HEK293 (cell line): ENCODE measurements around the gene MPV17.
A peak's percentile ranks its signal among the peaks of the same experiment; 100 is the strongest.

Experiments used
- CTCF ChIA-PET: fragments of 350-600 bp; formaldehyde crosslinking; extraction: SDS; loops from one replicate; lab custom pipeline; 2021; ENCODE audit warnings: antibody characterized with exemption; lab: Yijun Ruan, JAX
- POLR2A ChIA-PET: fragments of 300-600 bp; formaldehyde crosslinking; extraction: SDS; loops from one replicate; lab custom pipeline; 2020; ENCODE audit warnings: antibody characterized with exemption, inconsistent platforms; lab: Yijun Ruan, JAX
- H3K27ac ChIP-seq: fragments of 200-500 bp; sonication (Bioruptor generic); 2 replicates; pipeline ENCODE4 v1.5.1; 2014; ENCODE audit warnings: low read depth, low read length, control low read depth, inconsistent platforms; ENCODE audit errors: extremely low read depth
- H3K36me3 ChIP-seq, 2 experiments: fragments of 200-500 bp in 1 of 2; sonication (Bioruptor generic) in 1 of 2; 1 replicate in 1 of 2; 2 replicates in 1 of 2; pipeline ENCODE4 v1.5.1; 2014 to 2017; ENCODE audit warnings: inconsistent platforms in 2 of 2, low read length in 2 of 2; ENCODE audit not compliant: control insufficient read depth in 2 of 2, insufficient read depth in 1 of 2
- H3K4me1 ChIP-seq: fragments of 200-500 bp; sonication (Bioruptor generic); 2 replicates; pipeline ENCODE4 v1.5.1; 2014; ENCODE audit warnings: mild to moderate bottlenecking, low read length, inconsistent platforms; ENCODE audit not compliant: control insufficient read depth, insufficient read depth
- H3K4me3 ChIP-seq: 2 replicates; pipeline ENCODE4 v1.5.1; 2011; ENCODE audit warnings: low read depth, mild to moderate bottlenecking, control low read depth, low read length, moderate library complexity
- H3K9me3 ChIP-seq: fragments of 200-500 bp; sonication (Bioruptor generic); 2 replicates; pipeline ENCODE4 v1.5.1; 2014; ENCODE audit warnings: low read depth, low read length, inconsistent platforms; ENCODE audit not compliant: control insufficient read depth, insufficient read depth
- GLIS2 ChIP-seq: fragments of 450-650 bp; formaldehyde crosslinking; IDR thresholded peaks from 2 replicates; pipeline ENCODE4 v1.5.1; 2016; ENCODE audit warnings: missing biosample characterization, missing genetic modification characterization
- IKZF3 ChIP-seq: fragments of 450-650 bp; IDR thresholded peaks from 2 replicates; pipeline ENCODE4 v1.5.0; 2018; ENCODE audit warnings: missing biosample characterization, mild to moderate bottlenecking, missing genetic modification characterization, moderate library complexity
- KLF10 ChIP-seq: fragments of 450-650 bp; IDR thresholded peaks from 2 replicates; pipeline ENCODE4 v1.5.1; 2018; ENCODE audit warnings: missing biosample characterization, mild to moderate bottlenecking, missing genetic modification characterization
- KLF8 ChIP-seq: fragments of 450-650 bp; formaldehyde crosslinking; IDR thresholded peaks from 2 replicates; pipeline ENCODE4 v1.5.1; 2016; ENCODE audit warnings: missing biosample characterization, missing genetic modification characterization
- KLF9 ChIP-seq: fragments of 450-650 bp; formaldehyde crosslinking; IDR thresholded peaks from 2 replicates; pipeline ENCODE4 v1.5.1; 2016; ENCODE audit warnings: missing biosample characterization, missing genetic modification characterization, low read depth
- SP7 ChIP-seq: fragments of 450-650 bp; formaldehyde crosslinking; IDR thresholded peaks from 2 replicates; pipeline ENCODE4 v1.5.1; 2016; ENCODE audit warnings: missing biosample characterization, missing genetic modification characterization
- TCF7L2 ChIP-seq: IDR thresholded peaks from 2 replicates; pipeline ENCODE4 v1.6.1; 2011; ENCODE audit warnings: low read depth, mild to moderate bottlenecking, inconsistent platforms, low read length, moderate library complexity, borderline replicate concordance
- ZBTB20 ChIP-seq: fragments of 450-650 bp; formaldehyde crosslinking; IDR thresholded peaks from 2 replicates; pipeline ENCODE4 v1.5.1; 2016; ENCODE audit warnings: missing biosample characterization, missing genetic modification characterization
- ZNF174 ChIP-seq: fragments of 450-650 bp; formaldehyde crosslinking; IDR thresholded peaks from 2 replicates; pipeline ENCODE4 v1.5.0; 2017; ENCODE audit warnings: missing biosample characterization, mild to moderate bottlenecking, missing genetic modification characterization
- ZNF175 ChIP-seq: fragments of 450-650 bp; formaldehyde crosslinking; IDR thresholded peaks from 2 replicates; pipeline ENCODE4 v1.5.1; 2016; ENCODE audit warnings: missing biosample characterization, missing genetic modification characterization
- ZNF2 ChIP-seq: fragments of 450-650 bp; formaldehyde crosslinking; IDR thresholded peaks from 2 replicates; pipeline ENCODE4 v1.5.1; 2016; ENCODE audit warnings: missing biosample characterization, missing genetic modification characterization
- ZNF211 ChIP-seq: fragments of 450-650 bp; formaldehyde crosslinking; IDR thresholded peaks from 2 replicates; pipeline ENCODE4 v1.5.1; 2016; ENCODE audit warnings: low read depth, missing biosample characterization, missing genetic modification characterization
- ZNF266 ChIP-seq: fragments of 450-650 bp; formaldehyde crosslinking; IDR thresholded peaks from 2 replicates; pipeline ENCODE4 v1.5.1; 2016; ENCODE audit warnings: missing biosample characterization, missing genetic modification characterization, low read depth
- ZNF274 ChIP-seq, 2 experiments: fragments of 200-500 bp in 1 of 2; fragments of 450-650 bp in 1 of 2; sonication (Bioruptor generic) in 1 of 2; formaldehyde crosslinking in 1 of 2; IDR thresholded peaks; 2 replicates each; pipeline versions ENCODE4 v1.5.1 to v1.6.1; 2014 to 2016; ENCODE audit warnings: borderline replicate concordance in 1 of 2, inconsistent platforms in 1 of 2, low read length in 1 of 2, missing biosample characterization in 1 of 2, missing genetic modification characterization in 1 of 2
- ZNF292 ChIP-seq: fragments of 450-650 bp; formaldehyde crosslinking; IDR thresholded peaks from 2 replicates; pipeline ENCODE4 v1.5.1; 2016; ENCODE audit warnings: low read depth, missing biosample characterization, missing genetic modification characterization, borderline replicate concordance
- ZNF341 ChIP-seq: fragments of 450-650 bp; formaldehyde crosslinking; IDR thresholded peaks from 2 replicates; pipeline ENCODE4; 2016; ENCODE audit warnings: low read depth, missing biosample characterization, missing genetic modification characterization
- ZNF544 ChIP-seq: fragments of 450-650 bp; formaldehyde crosslinking; IDR thresholded peaks from 2 replicates; pipeline ENCODE4 v1.5.0; 2017; ENCODE audit warnings: missing biosample characterization, missing genetic modification characterization
- ZNF623 ChIP-seq: fragments of 450-650 bp; formaldehyde crosslinking; IDR thresholded peaks from 2 replicates; pipeline ENCODE4 v1.5.1; 2016; ENCODE audit warnings: missing biosample characterization, missing genetic modification characterization
- ZNF626 ChIP-seq: fragments of 450-650 bp; sonication (Bioruptor Pico); formaldehyde crosslinking; IDR thresholded peaks from 2 replicates; pipeline ENCODE4 v1.5.1; 2018; ENCODE audit warnings: missing biosample characterization, missing genetic modification characterization, inconsistent platforms
- ZNF670 ChIP-seq: fragments of 450-650 bp; formaldehyde crosslinking; IDR thresholded peaks from 2 replicates; pipeline ENCODE4 v1.5.1; 2016; ENCODE audit warnings: missing biosample characterization, missing genetic modification characterization, low read depth
- ZNF76 ChIP-seq: fragments of 450-650 bp; formaldehyde crosslinking; IDR thresholded peaks from 2 replicates; pipeline ENCODE4; 2016; ENCODE audit warnings: low read depth, missing biosample characterization, missing genetic modification characterization, borderline replicate concordance
- ZNF776 ChIP-seq: fragments of 450-650 bp; formaldehyde crosslinking; IDR thresholded peaks from 2 replicates; pipeline ENCODE4 v1.5.0; 2017; ENCODE audit warnings: missing biosample characterization, missing genetic modification characterization, borderline replicate concordance
- ZNF830 ChIP-seq: fragments of 450-650 bp; IDR thresholded peaks from 2 replicates; pipeline ENCODE4 v1.5.0; 2018; ENCODE audit warnings: missing biosample characterization, missing genetic modification characterization, low read depth, mild to moderate bottlenecking, moderate library complexity
- TF ChIP-seq, protein P1 (sequence below): fragments of 450-650 bp; formaldehyde crosslinking; IDR thresholded peaks from 2 replicates; pipeline ENCODE4 v1.5.1; 2016; ENCODE audit warnings: missing biosample characterization, missing genetic modification characterization
- TF ChIP-seq, protein P2 (sequence below): fragments of 450-650 bp; formaldehyde crosslinking; IDR thresholded peaks from 2 replicates; pipeline ENCODE4 v1.5.1; 2016; ENCODE audit warnings: missing biosample characterization, missing genetic modification characterization
- TF ChIP-seq, protein P3 (sequence below): fragments of 450-650 bp; IDR thresholded peaks from 2 replicates; pipeline ENCODE4 v1.5.1; 2018; ENCODE audit warnings: missing biosample characterization, missing genetic modification characterization

MPV17 gene

DNA sequence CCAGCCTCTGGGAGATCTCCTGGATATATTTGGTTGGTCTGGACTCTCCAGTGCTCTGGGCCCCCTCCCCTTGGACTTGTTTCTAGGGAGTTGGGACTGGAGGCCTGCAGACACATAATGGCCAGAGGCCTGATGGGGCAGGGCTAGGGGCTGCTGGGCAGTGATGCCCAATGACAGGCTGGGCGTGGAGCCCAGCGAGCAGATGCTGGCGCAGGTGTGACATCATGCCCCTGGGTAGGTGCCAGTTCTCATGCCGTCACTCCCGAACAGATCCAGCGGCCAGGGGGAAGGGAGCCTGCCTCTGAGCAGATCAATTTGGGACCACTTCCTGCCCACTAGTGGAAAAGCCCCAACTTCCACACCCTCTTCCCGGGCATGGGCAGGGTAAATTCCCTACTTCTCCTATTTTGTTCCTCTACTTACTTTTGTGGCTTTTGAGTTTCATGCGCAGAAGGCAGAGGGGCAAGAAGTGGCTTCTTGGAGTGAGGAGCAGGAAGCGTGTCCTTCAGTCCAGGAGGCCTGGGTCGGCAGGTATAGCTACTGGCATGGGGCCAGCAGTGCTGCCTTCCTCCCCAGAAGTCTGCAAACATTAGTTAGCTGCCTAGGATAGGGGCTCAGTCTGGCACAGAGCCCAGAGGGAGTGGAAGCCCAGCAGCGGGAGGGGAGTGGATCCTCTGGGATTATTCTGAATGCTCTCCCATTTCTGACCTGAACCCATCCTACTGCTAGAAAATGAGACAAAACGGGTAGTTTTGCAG is 6.1 kb downstream of the MPV17 start:
- H3K27ac ChIP-seq: no peak overlapping the region
- H3K36me3 ChIP-seq: peaks cover 0 to 21% of the 10 kb centered on the region in 2 experiments; a peak in 1 of 3 replicates
- CTCF ChIA-PET: interaction anchor here (6.5 kb wide), 1 partner anchor 13 kb away, joined by 50 read pairs; no protein-coding TSS in a partner anchor
- no peak overlapping the region for H3K4me3 ChIP-seq
- H3K4me1 ChIP-seq: peaks cover 14% of the 10 kb centered on the region
- H3K9me3 ChIP-seq: no peaks in the 10 kb centered on the region
- TF ChIP-seq ZNF544 (tag by site-specific recombination) (peak; percentile 26; the same call in 1 of the 2 replicates), ZNF266 (tag by site-specific recombination) (no peak), ZBTB20 (0 out of 2 replicates have a peak, but pooled peaks have one; percentile 2), ZNF341 (tag by site-specific recombination) (peak; percentile 42; the same call in 1 of the 2 replicates), SP7 (tag by site-specific recombination) (no peak), KLF8 (tag by site-specific recombination) (no peak)
- TF ChIP-seq, all 188 proteins: peak for 3
- POLR2A ChIA-PET: interaction anchor here (0.5 kb wide), 1 partner anchor 1435 kb away, joined by 4 read pairs; the partner anchor contains the start of gene PPP1CB

DNA sequence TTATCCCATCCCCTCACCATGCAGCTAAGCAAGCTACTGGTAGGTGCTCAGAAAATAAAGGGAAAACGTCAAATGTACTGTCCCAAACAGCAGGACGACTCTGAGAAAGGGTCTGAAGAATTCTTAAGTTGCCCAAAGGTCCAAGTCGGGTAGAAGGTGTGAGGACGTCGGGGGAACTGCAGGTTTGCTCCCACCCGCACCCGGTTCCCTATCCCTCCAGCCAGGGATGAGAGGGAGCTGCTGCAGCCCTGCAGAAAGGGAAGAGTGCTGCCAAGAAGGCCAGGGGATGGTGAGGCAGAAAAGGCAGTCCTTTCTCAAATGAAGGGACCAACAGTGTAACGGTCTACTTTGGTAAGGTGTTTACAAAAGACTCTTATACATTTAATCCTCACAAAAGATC is 7.8 kb downstream of the MPV17 start:
- Histone ChIP-seq H3K4me1 (peaks cover 8% of the 10 kb centered on the region; the same call in 1 of the 2 replicates), H3K36me3 (peaks cover 0 to 30% of the 10 kb centered on the region in 2 experiments; a peak in 2 of 3 replicates), H3K9me3 (no peaks in the 10 kb centered on the region)
- CTCF ChIA-PET: interaction anchor here (0.9 to 1.1 kb wide), 2 partner anchors 12 to 64 kb away, joined by 3 to 5 read pairs; no protein-coding TSS in a partner anchor
- TF ChIP-seq IKZF3 (tag by site-specific recombination) (no peak), ZNF623 (tag by site-specific recombination) (no peak), ZNF670 (tag by site-specific recombination) (no peak), ZNF76 (tag by site-specific recombination) (no peak), ZNF2 (no peak), ZNF211 (tag by site-specific recombination) (no peak), ZNF274 (IDR thresholded peaks at IDR 0.05; ENCODE audit: low read length) (no peak), ZNF274 (tag by site-specific recombination; IDR thresholded peaks at IDR 0.05; ENCODE audit: borderline replicate concordance) (no peak), ZNF626 (tag by site-specific recombination) (no peak), ZNF830 (tag by site-specific recombination) (no peak)
- TF ChIP-seq, protein P1, sequence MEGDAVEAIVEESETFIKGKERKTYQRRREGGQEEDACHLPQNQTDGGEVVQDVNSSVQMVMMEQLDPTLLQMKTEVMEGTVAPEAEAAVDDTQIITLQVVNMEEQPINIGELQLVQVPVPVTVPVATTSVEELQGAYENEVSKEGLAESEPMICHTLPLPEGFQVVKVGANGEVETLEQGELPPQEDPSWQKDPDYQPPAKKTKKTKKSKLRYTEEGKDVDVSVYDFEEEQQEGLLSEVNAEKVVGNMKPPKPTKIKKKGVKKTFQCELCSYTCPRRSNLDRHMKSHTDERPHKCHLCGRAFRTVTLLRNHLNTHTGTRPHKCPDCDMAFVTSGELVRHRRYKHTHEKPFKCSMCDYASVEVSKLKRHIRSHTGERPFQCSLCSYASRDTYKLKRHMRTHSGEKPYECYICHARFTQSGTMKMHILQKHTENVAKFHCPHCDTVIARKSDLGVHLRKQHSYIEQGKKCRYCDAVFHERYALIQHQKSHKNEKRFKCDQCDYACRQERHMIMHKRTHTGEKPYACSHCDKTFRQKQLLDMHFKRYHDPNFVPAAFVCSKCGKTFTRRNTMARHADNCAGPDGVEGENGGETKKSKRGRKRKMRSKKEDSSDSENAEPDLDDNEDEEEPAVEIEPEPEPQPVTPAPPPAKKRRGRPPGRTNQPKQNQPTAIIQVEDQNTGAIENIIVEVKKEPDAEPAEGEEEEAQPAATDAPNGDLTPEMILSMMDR (tag by site-specific recombination): no peak
- TF ChIP-seq, all 188 proteins: peak for 0
- H3K4me3 ChIP-seq: no peak overlapping the region
- POLR2A ChIA-PET: no interaction called here
- H3K27ac ChIP-seq: no peak overlapping the region

DNA sequence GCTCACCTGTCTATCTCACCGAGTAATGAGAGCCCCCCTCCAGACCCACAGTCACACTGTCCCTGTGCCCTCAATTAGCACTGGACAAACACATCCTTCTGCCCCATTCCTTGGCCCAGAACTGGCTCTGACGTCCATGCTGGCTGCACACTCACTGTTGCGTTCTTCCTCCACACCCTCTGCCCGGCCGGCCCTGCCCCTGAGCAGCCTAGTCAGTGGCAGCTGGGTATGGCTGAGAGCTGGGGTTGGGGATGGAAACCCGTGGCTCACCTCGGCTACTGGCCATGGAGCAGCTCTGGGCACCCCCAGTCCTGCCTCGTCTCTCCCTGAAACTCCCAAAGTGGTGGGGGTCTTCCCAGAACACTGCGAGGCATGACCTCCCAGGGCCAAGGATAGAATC is 8.2 kb downstream of the MPV17 start:
- Histone ChIP-seq H3K9me3 (no peaks in the 10 kb centered on the region), H3K36me3 (peaks cover 0 to 32% of the 10 kb centered on the region in 2 experiments; a peak in 2 of 3 replicates)
- TF ChIP-seq KLF10 (tag by site-specific recombination) (no peak), ZNF292 (tag by site-specific recombination) (no peak), IKZF3 (tag by site-specific recombination) (no peak), ZNF174 (tag by site-specific recombination) (no peak), GLIS2 (tag by site-specific recombination) (no peak), KLF9 (tag by site-specific recombination) (no peak), ZNF266 (tag by site-specific recombination) (no peak), ZNF776 (tag by site-specific recombination) (no peak), TCF7L2 (no peak), ZNF175 (no peak), KLF8 (tag by site-specific recombination) (no peak)
- TF ChIP-seq, protein P2, sequence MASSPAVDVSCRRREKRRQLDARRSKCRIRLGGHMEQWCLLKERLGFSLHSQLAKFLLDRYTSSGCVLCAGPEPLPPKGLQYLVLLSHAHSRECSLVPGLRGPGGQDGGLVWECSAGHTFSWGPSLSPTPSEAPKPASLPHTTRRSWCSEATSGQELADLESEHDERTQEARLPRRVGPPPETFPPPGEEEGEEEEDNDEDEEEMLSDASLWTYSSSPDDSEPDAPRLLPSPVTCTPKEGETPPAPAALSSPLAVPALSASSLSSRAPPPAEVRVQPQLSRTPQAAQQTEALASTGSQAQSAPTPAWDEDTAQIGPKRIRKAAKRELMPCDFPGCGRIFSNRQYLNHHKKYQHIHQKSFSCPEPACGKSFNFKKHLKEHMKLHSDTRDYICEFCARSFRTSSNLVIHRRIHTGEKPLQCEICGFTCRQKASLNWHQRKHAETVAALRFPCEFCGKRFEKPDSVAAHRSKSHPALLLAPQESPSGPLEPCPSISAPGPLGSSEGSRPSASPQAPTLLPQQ: no peak
- TF ChIP-seq, protein P3, sequence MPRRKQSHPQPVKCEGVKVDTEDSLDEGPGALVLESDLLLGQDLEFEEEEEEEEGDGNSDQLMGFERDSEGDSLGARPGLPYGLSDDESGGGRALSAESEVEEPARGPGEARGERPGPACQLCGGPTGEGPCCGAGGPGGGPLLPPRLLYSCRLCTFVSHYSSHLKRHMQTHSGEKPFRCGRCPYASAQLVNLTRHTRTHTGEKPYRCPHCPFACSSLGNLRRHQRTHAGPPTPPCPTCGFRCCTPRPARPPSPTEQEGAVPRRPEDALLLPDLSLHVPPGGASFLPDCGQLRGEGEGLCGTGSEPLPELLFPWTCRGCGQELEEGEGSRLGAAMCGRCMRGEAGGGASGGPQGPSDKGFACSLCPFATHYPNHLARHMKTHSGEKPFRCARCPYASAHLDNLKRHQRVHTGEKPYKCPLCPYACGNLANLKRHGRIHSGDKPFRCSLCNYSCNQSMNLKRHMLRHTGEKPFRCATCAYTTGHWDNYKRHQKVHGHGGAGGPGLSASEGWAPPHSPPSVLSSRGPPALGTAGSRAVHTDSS (tag by site-specific recombination): no peak

More for the DNA sequence above, 8.2 kb downstream of the MPV17 start:
- H3K4me3 ChIP-seq: no peak overlapping the region
- peaks cover 8% of the 10 kb centered on the region; the same call in 1 of the 2 replicates for H3K4me1 ChIP-seq
- POLR2A ChIA-PET: no interaction called here
- CTCF ChIA-PET: interaction anchor here (0.9 to 1.1 kb wide), 2 partner anchors 11 to 64 kb away, joined by 3 to 5 read pairs; no protein-coding TSS in a partner anchor
- H3K27ac ChIP-seq: no peak overlapping the region
